SJSA1 (cell line): Measurements from ENCODE around the gene FNDC3B. TPM values are rescaled to one million over a fixed set of nuclear protein-coding genes. Genes with fewer than 3 reads are reported as not detected.
A peak's percentile ranks its signal among the peaks of the same experiment; 100 is the strongest.

Source experiments
- DNase-seq, 2 experiments: peaks; one replicate each; pipeline ENCODE4 v3.0.0-alpha.2; 2015 to 2020; ENCODE audit warnings: low spot score in 2 of 2, low read depth in 1 of 2
- H3K27ac ChIP-seq: fragments of 250-450 bp; sonication (Bioruptor Pico); 2 replicates; pipeline ENCODE4 v1.5.1; 2020; ENCODE audit warnings: mild to moderate bottlenecking, moderate library complexity
- H3K27me3 ChIP-seq: fragments of 250-450 bp; sonication (Bioruptor Pico); replicated peaks from 2 replicates; pipeline ENCODE4 v1.5.1; 2020; ENCODE audit warnings: mild to moderate bottlenecking, moderate library complexity
- H3K36me3 ChIP-seq: fragments of 250-450 bp; sonication (Bioruptor Pico); 2 replicates; pipeline ENCODE4 v1.5.1; 2020; ENCODE audit warnings: mild to moderate bottlenecking
- H3K4me1 ChIP-seq: fragments of 250-450 bp; sonication (Bioruptor Pico); replicated peaks from 2 replicates; pipeline ENCODE4 v1.6.1; 2021; ENCODE audit warnings: mild to moderate bottlenecking
- H3K4me3 ChIP-seq: fragments of 250-450 bp; sonication (Bioruptor Pico); 2 replicates; pipeline ENCODE4 v1.5.1; 2020; ENCODE audit warnings: mild to moderate bottlenecking
- H3K9me3 ChIP-seq: fragments of 250-450 bp; sonication (Bioruptor Pico); replicated peaks from 2 replicates; pipeline ENCODE4 v1.5.1; 2020; ENCODE audit warnings: mild to moderate bottlenecking
- total RNA-seq: library from RNA; depleted of rRNA; stranded (reverse); fragments of >200 nt; shearing (Covaris generic); gene quantifications from 2 replicates; pipeline ENCODE4 v1.2.3, GENCODE V29; 2014

The FNDC3B gene
- total RNA-seq, 1 experiment from 2014 or later = 73.4 TPM

GRCh38 chr3:172078244-172078643, 38.9 kb downstream of the FNDC3B start:
- Histone ChIP-seq H3K4me1 (peaks cover 18% of the 10 kb centered on the region), H3K9me3 (no peaks in the 10 kb centered on the region), H3K4me3 (no peak overlapping the region), H3K27me3 (no peaks in the 10 kb centered on the region), H3K36me3 (peaks cover 32% of the 10 kb centered on the region), H3K27ac (no peak overlapping the region)
- no peak for DNase-seq

- Histone ChIP-seq H3K4me3 (no peak overlapping the region), H3K36me3 (peaks cover 37% of the 10 kb centered on the region), H3K27ac (no peak overlapping the region), H3K4me1 (peaks cover 18% of the 10 kb centered on the region), H3K9me3 (no peaks in the 10 kb centered on the region), H3K27me3 (no peaks in the 10 kb centered on the region)
- DNase-seq = no peak
These were observed 39.3 kb downstream of the FNDC3B start for GRCh38 chr3:172078721-172079120.

- Histone ChIP-seq H3K4me1 (peaks cover 20% of the 10 kb centered on the region), H3K36me3 (peaks cover 37% of the 10 kb centered on the region), H3K27ac (no peak overlapping the region), H3K4me3 (no peak overlapping the region), H3K9me3 (no peaks in the 10 kb centered on the region), H3K27me3 (no peaks in the 10 kb centered on the region)
- no peak for DNase-seq
These were observed 40.1 kb downstream of the FNDC3B start for GRCh38 chr3:172079326-172079976.

GRCh38 chr3:172080503-172080902, 41.1 kb downstream of the FNDC3B start:
- no peak for DNase-seq
- Histone ChIP-seq H3K9me3 (no peaks in the 10 kb centered on the region), H3K27ac (no peak overlapping the region), H3K27me3 (no peaks in the 10 kb centered on the region), H3K36me3 (peaks cover 33% of the 10 kb centered on the region), H3K4me1 (peaks cover 30% of the 10 kb centered on the region), H3K4me3 (no peak overlapping the region)

GRCh38 chr3:172082269-172082668, 42.9 kb downstream of the FNDC3B start:
- no peak overlapping the region for H3K4me3 ChIP-seq
- H3K36me3 ChIP-seq = peaks cover 28% of the 10 kb centered on the region
- H3K4me1 ChIP-seq = peaks cover 35% of the 10 kb centered on the region
- peak overlapping the region; percentile 61 for H3K27ac ChIP-seq
- DNase-seq = peak; percentile 41 to 53
- no peaks in the 10 kb centered on the region for H3K27me3 ChIP-seq
- H3K9me3 ChIP-seq = no peaks in the 10 kb centered on the region

- no peaks in the 10 kb centered on the region for H3K27me3 ChIP-seq
- peak overlapping the region; percentile 56 for H3K27ac ChIP-seq
- no peak for DNase-seq
- no peaks in the 10 kb centered on the region for H3K9me3 ChIP-seq
- H3K4me1 ChIP-seq = peaks cover 35% of the 10 kb centered on the region
- H3K36me3 ChIP-seq = peaks cover 28% of the 10 kb centered on the region
- H3K4me3 ChIP-seq = no peak overlapping the region
These were observed 43.6 kb downstream of the FNDC3B start for GRCh38 chr3:172082820-172083513.

- no peaks in the 10 kb centered on the region for H3K27me3 ChIP-seq
- H3K9me3 ChIP-seq = no peaks in the 10 kb centered on the region
- H3K4me1 ChIP-seq = peaks cover 35% of the 10 kb centered on the region
- H3K4me3 ChIP-seq = no peak overlapping the region
- H3K36me3 ChIP-seq = peaks cover 23% of the 10 kb centered on the region
- no peak overlapping the region for H3K27ac ChIP-seq
- DNase-seq = no peak
These were observed 44.6 kb downstream of the FNDC3B start for GRCh38 chr3:172083995-172084409.

GRCh38 chr3:172084871-172085556, 45.6 kb downstream of the FNDC3B start:
- Histone ChIP-seq H3K4me1 (peaks cover 35% of the 10 kb centered on the region), H3K4me3 (no peak overlapping the region), H3K27ac (peak overlapping the region; percentile 33; the same call in 1 of the 2 replicates), H3K27me3 (no peaks in the 10 kb centered on the region), H3K9me3 (no peaks in the 10 kb centered on the region), H3K36me3 (peaks cover 31% of the 10 kb centered on the region)
- DNase-seq = peak in 1 of 2 experiments; percentile 25

- no peak for DNase-seq
- Histone ChIP-seq H3K4me3 (no peak overlapping the region), H3K27ac (peak overlapping the region; percentile 33; the same call in 1 of the 2 replicates), H3K9me3 (no peaks in the 10 kb centered on the region), H3K36me3 (peaks cover 33% of the 10 kb centered on the region), H3K4me1 (peaks cover 35% of the 10 kb centered on the region), H3K27me3 (no peaks in the 10 kb centered on the region)
These were observed 46.1 kb downstream of the FNDC3B start for GRCh38 chr3:172085557-172085895.

GRCh38 chr3:172086071-172086470, 46.7 kb downstream of the FNDC3B start:
- DNase-seq = no peak
- no peaks in the 10 kb centered on the region for H3K9me3 ChIP-seq
- H3K27ac ChIP-seq = no peak overlapping the region
- H3K36me3 ChIP-seq = peaks cover 33% of the 10 kb centered on the region
- H3K27me3 ChIP-seq = no peaks in the 10 kb centered on the region
- no peak overlapping the region for H3K4me3 ChIP-seq
- peaks cover 35% of the 10 kb centered on the region for H3K4me1 ChIP-seq

- H3K4me3 ChIP-seq = no peak overlapping the region
- peaks cover 31% of the 10 kb centered on the region for H3K36me3 ChIP-seq
- H3K4me1 ChIP-seq = peaks cover 28% of the 10 kb centered on the region
- no peak for DNase-seq
- H3K27me3 ChIP-seq = no peaks in the 10 kb centered on the region
- H3K9me3 ChIP-seq = no peaks in the 10 kb centered on the region
- H3K27ac ChIP-seq = no peak overlapping the region
These were observed 47.8 kb downstream of the FNDC3B start for GRCh38 chr3:172087198-172087597.

GRCh38 chr3:172087602-172088580, 48.5 kb downstream of the FNDC3B start:
- peaks cover 21% of the 10 kb centered on the region for H3K4me1 ChIP-seq
- no peak overlapping the region for H3K4me3 ChIP-seq
- no peak for DNase-seq
- H3K27me3 ChIP-seq = no peaks in the 10 kb centered on the region
- no peaks in the 10 kb centered on the region for H3K9me3 ChIP-seq
- peaks cover 27% of the 10 kb centered on the region for H3K36me3 ChIP-seq
- no peak overlapping the region for H3K27ac ChIP-seq

- Histone ChIP-seq H3K4me1 (peaks cover 17% of the 10 kb centered on the region), H3K36me3 (peaks cover 19% of the 10 kb centered on the region), H3K9me3 (no peaks in the 10 kb centered on the region), H3K27ac (no peak overlapping the region), H3K27me3 (no peaks in the 10 kb centered on the region), H3K4me3 (no peak overlapping the region)
- DNase-seq = no peak
These were observed 49.9 kb downstream of the FNDC3B start for GRCh38 chr3:172089250-172089649.
